GM06990 (cell line): Measurements from ENCODE around the gene LRRC8E.

Experiments used
- DNase-seq: peaks from one replicate; pipeline ENCODE4 v3.0.0-alpha.2; 2011; ENCODE audit not compliant: insufficient read length; ENCODE audit errors: extremely low read depth
- H3K27me3 ChIP-seq: replicated peaks from 2 replicates; pipeline ENCODE4 v1.6.0; 2011; ENCODE audit warnings: low read length; ENCODE audit not compliant: control insufficient read depth, insufficient read depth
- H3K36me3 ChIP-seq: 2 replicates; pipeline ENCODE4 v1.5.1; 2011; ENCODE audit warnings: low read length; ENCODE audit not compliant: control insufficient read depth, insufficient read depth
- H3K4me3 ChIP-seq: replicated peaks from 2 replicates; pipeline ENCODE4 v1.5.1; 2011; ENCODE audit warnings: low read depth, mild to moderate bottlenecking, control low read depth, low read length
- CTCF ChIP-seq: IDR thresholded peaks from 2 replicates; pipeline ENCODE4 v1.5.1; 2011; ENCODE audit warnings: low read length, control low read depth, mild to moderate bottlenecking, inconsistent platforms; ENCODE audit not compliant: insufficient read depth, poor library complexity, severe bottlenecking

The LRRC8E gene

DNA sequence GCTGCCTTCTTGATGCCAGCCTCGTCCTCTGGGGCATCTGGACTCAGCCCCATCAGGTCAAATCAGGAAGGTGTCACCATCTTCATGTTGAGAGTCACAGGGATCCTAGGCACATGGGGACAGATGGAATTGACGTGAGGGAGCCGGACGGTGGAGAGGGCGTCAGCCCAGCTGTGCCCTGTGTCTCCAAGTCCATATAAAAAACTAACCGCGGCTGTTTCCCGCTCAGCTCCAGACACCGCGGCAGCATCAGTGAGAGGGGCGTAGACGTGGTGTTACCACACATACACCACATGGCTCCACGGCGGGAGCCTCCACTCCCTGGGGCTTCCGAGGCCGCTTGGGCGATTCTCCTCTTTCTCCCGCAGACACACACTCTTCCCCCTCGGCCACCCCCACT, 8.5 kb upstream of the LRRC8E start:
- H3K27me3 ChIP-seq = no peaks in the 10 kb centered on the region
- H3K36me3 ChIP-seq = no peaks in the 10 kb centered on the region
- H3K4me3 ChIP-seq = no peak overlapping the region
- no peak for TF ChIP-seq CTCF
- DNase-seq = no peak

- no peak for TF ChIP-seq CTCF
- Histone ChIP-seq H3K4me3 (no peak overlapping the region), H3K27me3 (no peaks in the 10 kb centered on the region), H3K36me3 (no peaks in the 10 kb centered on the region)
- DNase-seq = no peak
Measured at GRCh38 chr19:7881910-7882309, 6.4 kb upstream of the LRRC8E start.

- TF ChIP-seq CTCF = no peak
- Histone ChIP-seq H3K27me3 (no peaks in the 10 kb centered on the region), H3K4me3 (no peak overlapping the region), H3K36me3 (no peaks in the 10 kb centered on the region)
- DNase-seq = no peak
Measured at GRCh38 chr19:7883105-7883504, 5.2 kb upstream of the LRRC8E start.

DNA sequence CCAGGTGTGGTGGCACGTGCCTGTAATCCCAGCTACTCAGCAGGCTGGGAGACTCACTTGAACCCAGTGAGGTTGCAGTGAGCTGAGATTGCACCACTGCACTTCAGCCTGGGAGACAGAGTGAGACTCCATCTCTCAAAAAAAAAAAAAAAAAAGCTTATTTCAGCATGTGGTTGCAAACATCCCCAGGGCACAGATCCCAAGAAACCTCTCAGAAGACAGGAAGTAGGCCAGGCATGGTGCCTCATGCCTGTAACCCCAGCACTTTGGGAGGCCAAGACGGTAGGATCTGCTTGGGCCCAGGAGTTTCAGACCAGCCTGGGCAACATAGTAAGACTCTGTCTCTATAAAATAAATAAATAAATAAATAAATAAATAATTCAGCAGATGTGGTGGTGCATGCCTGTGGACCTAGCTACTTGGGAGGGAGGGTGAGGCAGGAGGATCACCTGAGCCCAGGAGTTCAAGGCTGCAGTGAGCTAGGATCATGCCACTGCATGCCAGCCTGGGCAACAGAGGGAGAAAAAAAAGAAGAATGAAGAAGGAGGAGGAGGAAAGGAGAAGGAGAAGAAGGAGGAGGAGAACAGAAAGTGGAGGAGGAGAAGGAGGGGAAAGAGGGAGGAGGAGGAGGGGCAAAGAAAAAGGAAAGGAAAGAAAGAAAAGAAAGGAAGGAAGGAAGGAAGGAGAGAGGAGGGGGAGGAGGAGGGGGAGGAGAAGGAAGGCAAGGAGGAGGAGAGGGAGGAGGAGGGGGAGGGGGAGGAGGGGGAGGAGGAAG, 4.3 kb upstream of the LRRC8E start:
- Histone ChIP-seq H3K27me3 (no peaks in the 10 kb centered on the region), H3K4me3 (no peak overlapping the region), H3K36me3 (no peaks in the 10 kb centered on the region)
- no peak for TF ChIP-seq CTCF
- no peak for DNase-seq

DNA sequence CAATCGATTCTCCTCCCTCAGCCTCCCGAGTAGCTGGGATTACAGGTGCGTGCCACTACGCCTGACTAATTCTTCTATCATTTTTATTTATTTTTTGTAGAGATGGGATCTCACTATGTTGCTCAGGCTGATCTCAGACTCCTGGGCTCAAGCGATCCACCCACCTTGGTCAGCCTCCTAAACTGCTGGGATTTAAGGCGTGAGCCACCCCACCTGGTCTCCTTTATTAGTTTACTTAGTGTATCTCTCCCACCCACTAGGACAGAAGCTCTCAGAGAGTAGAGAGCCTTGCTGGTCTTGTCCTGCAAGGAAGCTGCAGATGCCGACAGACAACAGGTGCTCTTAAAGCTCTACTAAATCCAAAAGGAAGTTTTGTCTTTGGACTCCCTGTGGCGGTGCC, 2.5 kb upstream of the LRRC8E start:
- no peaks in the 10 kb centered on the region for H3K27me3 ChIP-seq
- H3K36me3 ChIP-seq = no peaks in the 10 kb centered on the region
- H3K4me3 ChIP-seq = no peak overlapping the region
- TF ChIP-seq CTCF = no peak
- DNase-seq = no peak
